Ovary (tissue), 9 donors: Measurements from ENCODE around the gene PDIA6. TPM values are rescaled to one million over a fixed set of nuclear protein-coding genes. Genes with fewer than 3 reads are reported as not detected.

Source experiments
- DNase-seq, 5 donors: peaks; one replicate each; pipeline ENCODE4 v3.0.0-alpha.2; 2019 to 2020
- H3K27ac ChIP-seq, 2 donors: fragments of 200-600 bp; one replicate each; pipeline versions ENCODE4 v1.5.1 to v1.8.0; 2019 to 2022
- H3K27me3 ChIP-seq: fragments of 200-600 bp; one replicate; pipeline ENCODE4 v1.8.0; 2022
- H3K36me3 ChIP-seq: fragments of 200-600 bp; sonication (generic); one replicate; pipeline ENCODE4 v1.5.1; 2019
- H3K4me1 ChIP-seq: one replicate; pipeline ENCODE4 v1.8.1; 2013; ENCODE audit warnings: mild to moderate bottlenecking, moderate library complexity; ENCODE audit not compliant: insufficient read depth
- H3K4me3 ChIP-seq: fragments of 200-600 bp; sonication (generic); one replicate; pipeline ENCODE4 v1.5.1; 2017
- H3K9me3 ChIP-seq, 2 donors: fragments of 200-600 bp in 1 of 2; sonication (generic) in 1 of 2; one replicate each; pipeline versions ENCODE4 v1.5.1 to v1.8.1; 2013 to 2019; ENCODE audit warnings: mild to moderate bottlenecking in 1 of 2, moderate library complexity in 1 of 2
- EP300 ChIP-seq: sonication (generic); formaldehyde crosslinking; IDR thresholded peaks from one replicate; pipeline ENCODE4 v1.6.1; 2017; ENCODE audit warnings: antibody characterized with exemption
- POLR2A ChIP-seq: fragments of 450-650 bp; IDR thresholded peaks from one replicate; pipeline ENCODE4 v1.6.1; 2017; ENCODE audit warnings: antibody characterized with exemption, mild to moderate bottlenecking, moderate library complexity
- WGBS, 3 donors: extraction: QIAGEN DNeasy Blood & Tissue Kit in 1 of 3; methylation state at CpG; one replicate each; pipeline versions ENCODE4 v1.1.5 to v1.1.7; 2013 to 2017; 5-methylcytosine and 5-hydroxymethylcytosine counted together
- intact Hi-C, 4 donors: fragments of 100-400 bp; cut with DNase I; formaldehyde crosslinking; loops; one replicate each; pipeline versions ENCODE4 v1.11.0 to v1.15.1; 2022 to 2023
- polyA plus RNA-seq, 2 donors: library from polyadenylated mRNA; stranded (reverse); fragments of 200-250 nt in 1 of 2; fragments of 350-450 nt in 1 of 2; fragmentation: Illumina TruSeq in 1 of 2; extraction: RNeasy Lipid Tissue Mini Kit (QIAGEN cat#74804) in 1 of 2; gene quantifications; one replicate each; pipeline ENCODE4 v1.2.3, GENCODE V29; 2013 to 2014
- total RNA-seq, 7 donors: library from RNA; depleted of rRNA in 2 of 7; stranded (reverse); fragments of >200 nt in 2 of 7; fragmentation: NEBNext Ultra II Directional in 3 of 7; extraction: Animal tissue kit (Norgen Biotek cat#: 25700) in 3 of 7; gene quantifications; one replicate each; pipeline versions ENCODE4 v1.1.0 to v1.2.4, GENCODE V29; 2016 to 2023
- TF ChIP-seq, protein P1 (sequence below), 3 donors: fragments of 450-650 bp in 2 of 3; fragments of 200-600 bp in 1 of 3; IDR thresholded peaks; one replicate each; pipeline versions ENCODE4 v1.5.1 to v1.8.0; 2016 to 2022; ENCODE audit warnings: antibody characterized with exemption in 3 of 3, mild to moderate bottlenecking in 1 of 3
- donor health status: DM: no; HTN: no; CAD: no; lungs with moderate emphysema.
- donor health status: DM: no; HTN: no; CAD: no.
- donor health status: Bipolar disorder and iron deficiency.
- donor health status: DM: yes; HTN: yes; CAD: no.
- donor health status: DM: no; HTN: no; CAD: no.
- donor health status: DM: yes; HTN: yes; CAD: no.

PDIA6 gene
- total and polyA plus RNA-seq, 9 donors, result 60.6 to 220 (median 109) TPM

DNA sequence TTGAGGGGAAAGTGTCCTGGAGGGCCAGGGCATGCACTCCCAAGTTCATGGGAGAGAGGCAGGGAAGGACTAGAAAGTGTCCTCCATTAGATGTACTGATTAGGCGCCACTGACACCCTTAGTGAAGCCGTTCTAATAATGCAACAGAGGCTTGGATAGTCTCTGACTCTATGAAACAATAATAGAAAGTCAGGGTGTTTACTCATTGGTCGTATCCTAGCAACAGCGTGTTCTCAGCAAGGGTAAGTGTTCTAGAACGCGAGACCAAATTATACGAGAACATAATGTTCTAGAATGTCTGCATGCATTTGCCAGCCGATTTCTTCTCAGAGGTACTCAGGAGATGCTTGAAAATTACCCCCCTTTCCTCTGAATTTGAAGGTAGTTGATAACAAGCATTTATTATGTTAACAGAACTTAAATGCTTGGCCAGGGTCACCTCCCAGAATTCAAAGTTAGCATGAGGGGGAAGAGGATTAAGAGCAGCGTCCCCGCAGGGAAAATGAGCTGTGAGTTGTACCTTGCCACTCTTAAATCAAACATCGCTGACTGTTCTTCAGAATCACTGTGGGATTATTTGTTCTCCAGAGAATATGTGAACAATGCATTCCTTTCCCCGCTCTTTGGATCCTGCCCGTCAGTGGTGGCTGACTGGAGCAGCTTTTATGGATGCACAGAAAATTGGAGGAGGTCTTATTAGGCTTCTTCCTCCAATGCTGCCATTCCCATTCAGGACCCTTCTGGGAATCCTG, 33.7 kb upstream of the PDIA6 start:
- DNase-seq, result no peak
- intact Hi-C loops, result no loop called here
- TF ChIP-seq, protein P1, sequence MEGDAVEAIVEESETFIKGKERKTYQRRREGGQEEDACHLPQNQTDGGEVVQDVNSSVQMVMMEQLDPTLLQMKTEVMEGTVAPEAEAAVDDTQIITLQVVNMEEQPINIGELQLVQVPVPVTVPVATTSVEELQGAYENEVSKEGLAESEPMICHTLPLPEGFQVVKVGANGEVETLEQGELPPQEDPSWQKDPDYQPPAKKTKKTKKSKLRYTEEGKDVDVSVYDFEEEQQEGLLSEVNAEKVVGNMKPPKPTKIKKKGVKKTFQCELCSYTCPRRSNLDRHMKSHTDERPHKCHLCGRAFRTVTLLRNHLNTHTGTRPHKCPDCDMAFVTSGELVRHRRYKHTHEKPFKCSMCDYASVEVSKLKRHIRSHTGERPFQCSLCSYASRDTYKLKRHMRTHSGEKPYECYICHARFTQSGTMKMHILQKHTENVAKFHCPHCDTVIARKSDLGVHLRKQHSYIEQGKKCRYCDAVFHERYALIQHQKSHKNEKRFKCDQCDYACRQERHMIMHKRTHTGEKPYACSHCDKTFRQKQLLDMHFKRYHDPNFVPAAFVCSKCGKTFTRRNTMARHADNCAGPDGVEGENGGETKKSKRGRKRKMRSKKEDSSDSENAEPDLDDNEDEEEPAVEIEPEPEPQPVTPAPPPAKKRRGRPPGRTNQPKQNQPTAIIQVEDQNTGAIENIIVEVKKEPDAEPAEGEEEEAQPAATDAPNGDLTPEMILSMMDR (IDR thresholded peaks at IDR 0.05), result no peak
- TF ChIP-seq EP300, result no peak
- no peak for TF ChIP-seq POLR2A
- Histone ChIP-seq H3K27me3 (no peaks in the 10 kb centered on the region), H3K36me3 (no peaks in the 10 kb centered on the region), H3K4me3 (no peak overlapping the region), H3K27ac (no peak overlapping the region), H3K9me3 (peaks cover 0 to 3% of the 10 kb centered on the region in 2 donors), H3K4me1 (no peaks in the 10 kb centered on the region)
- WGBS, 3 donors, result 81 to 85% (median 82%) methylated on average over 13 of the region's 13 CpGs

DNA sequence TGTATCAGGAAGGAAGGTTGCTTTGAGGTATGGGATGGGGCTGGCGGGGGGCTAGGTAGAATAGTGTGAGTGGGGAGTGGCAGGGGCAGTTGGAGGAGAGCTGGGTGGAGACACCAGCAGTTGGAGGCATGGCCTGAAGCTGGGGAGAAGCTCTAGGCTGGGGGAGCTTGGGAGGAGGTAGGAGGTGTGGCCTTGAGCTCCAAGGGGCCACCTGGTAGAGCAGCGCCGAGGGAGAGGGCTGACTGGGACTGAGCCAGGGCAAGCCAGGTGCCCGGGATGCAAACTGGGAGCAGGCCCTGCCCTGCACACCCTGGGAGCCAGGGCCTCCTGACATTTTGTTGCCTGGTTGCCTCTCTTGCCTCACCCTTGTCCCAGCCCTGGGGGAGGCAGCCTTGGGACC, 33.1 kb upstream of the PDIA6 start:
- H3K36me3 ChIP-seq, result no peaks in the 10 kb centered on the region
- H3K27me3 ChIP-seq, result no peaks in the 10 kb centered on the region
- no peak overlapping the region for H3K4me3 ChIP-seq
- no peak for DNase-seq
- H3K9me3 ChIP-seq, result peaks cover 0 to 6% of the 10 kb centered on the region in 2 donors
- 52 to 65% (median 53%) methylated on average over 4 of the region's 4 CpGs for WGBS, 3 donors
- intact Hi-C loops, result no loop called here
- H3K27ac ChIP-seq, result no peak overlapping the region
- H3K4me1 ChIP-seq, result no peaks in the 10 kb centered on the region
- no peak for TF ChIP-seq POLR2A
- TF ChIP-seq, protein P1 (IDR thresholded peaks at IDR 0.05), result no peak
- no peak for TF ChIP-seq EP300

DNA sequence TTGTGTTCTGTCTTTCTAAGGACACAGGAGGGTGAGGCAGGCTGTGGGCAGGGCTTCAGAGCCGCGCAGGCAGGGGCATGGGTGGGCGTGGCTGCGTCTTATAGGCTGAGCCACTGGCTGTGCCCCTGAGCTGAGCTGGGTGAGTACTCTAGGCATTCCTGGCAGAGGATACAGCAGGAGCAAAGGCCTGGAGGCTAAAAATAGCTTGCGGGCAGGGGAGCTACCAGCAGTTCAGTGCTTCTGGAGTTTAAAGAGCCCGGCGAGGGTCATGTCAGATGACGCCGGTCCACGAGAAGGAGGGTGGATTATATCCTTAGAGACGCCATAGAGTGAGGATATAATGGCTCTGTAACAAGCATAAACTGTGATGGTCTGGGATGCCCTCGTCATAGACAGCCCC, 31.5 kb upstream of the PDIA6 start:
- Histone ChIP-seq H3K4me3 (no peak overlapping the region), H3K4me1 (no peaks in the 10 kb centered on the region), H3K27ac (no peak overlapping the region), H3K9me3 (peaks cover 0 to 6% of the 10 kb centered on the region in 2 donors), H3K36me3 (no peaks in the 10 kb centered on the region), H3K27me3 (no peaks in the 10 kb centered on the region)
- TF ChIP-seq, protein P1 (IDR thresholded peaks at IDR 0.05), result no peak
- no peak for TF ChIP-seq POLR2A
- no peak for TF ChIP-seq EP300
- DNase-seq, result peak in 2 of 5 donors; percentile 9 to 50
- WGBS, 3 donors, result 21 to 39% (median 28%) methylated on average over 11 to 12 of the region's 12 CpGs
- intact Hi-C loops, result no loop called here

DNA sequence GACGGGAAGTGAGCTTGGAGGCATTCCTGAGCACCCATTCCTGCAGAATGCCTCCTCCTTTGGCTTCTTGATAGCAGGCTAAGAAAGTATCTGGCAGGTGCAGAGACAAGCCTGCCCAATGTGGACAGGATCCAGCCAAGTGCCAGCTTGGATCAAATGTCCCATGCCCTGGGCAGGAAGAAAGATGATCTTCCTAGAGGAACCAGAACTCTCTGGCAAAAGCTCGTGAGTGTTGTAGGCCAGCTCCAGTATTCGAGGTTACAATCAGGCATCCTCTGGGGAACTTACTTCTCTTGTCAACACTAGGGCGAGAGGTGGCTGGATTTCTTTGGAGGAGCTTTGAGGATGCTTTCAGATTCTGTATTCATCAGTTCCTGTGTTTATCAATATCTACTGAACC, 29.9 kb upstream of the PDIA6 start:
- Histone ChIP-seq H3K27ac (no peak overlapping the region), H3K4me3 (no peak overlapping the region), H3K4me1 (no peaks in the 10 kb centered on the region), H3K27me3 (no peaks in the 10 kb centered on the region), H3K36me3 (no peaks in the 10 kb centered on the region), H3K9me3 (peaks cover 0 to 6% of the 10 kb centered on the region in 2 donors)
- intact Hi-C loops, result no loop called here
- WGBS, 3 donors, result 74 to 90% (median 88%) methylated on average over 4 of the region's 4 CpGs
- TF ChIP-seq, protein P1 (IDR thresholded peaks at IDR 0.05), result no peak
- TF ChIP-seq EP300 (no peak), POLR2A (no peak)
- DNase-seq, result no peak
